HG03378 (cell line): ENCODE data around the gene SIPA1L3.
"Not testable (repeated sequence)": the region's sequence is repeated elsewhere in the genome, so short reads cannot be mapped to it uniquely, and the experiment has no call there.

Experiments used
- ATAC-seq: cut with Tn5 transposase; IDR thresholded peaks from one replicate; pipeline ENCODE4 v1.9.1; 2021; ENCODE audit warnings: mild to moderate bottlenecking, moderate library complexity; ENCODE audit not compliant: unreplicated experiment

The SIPA1L3 gene, protein sequence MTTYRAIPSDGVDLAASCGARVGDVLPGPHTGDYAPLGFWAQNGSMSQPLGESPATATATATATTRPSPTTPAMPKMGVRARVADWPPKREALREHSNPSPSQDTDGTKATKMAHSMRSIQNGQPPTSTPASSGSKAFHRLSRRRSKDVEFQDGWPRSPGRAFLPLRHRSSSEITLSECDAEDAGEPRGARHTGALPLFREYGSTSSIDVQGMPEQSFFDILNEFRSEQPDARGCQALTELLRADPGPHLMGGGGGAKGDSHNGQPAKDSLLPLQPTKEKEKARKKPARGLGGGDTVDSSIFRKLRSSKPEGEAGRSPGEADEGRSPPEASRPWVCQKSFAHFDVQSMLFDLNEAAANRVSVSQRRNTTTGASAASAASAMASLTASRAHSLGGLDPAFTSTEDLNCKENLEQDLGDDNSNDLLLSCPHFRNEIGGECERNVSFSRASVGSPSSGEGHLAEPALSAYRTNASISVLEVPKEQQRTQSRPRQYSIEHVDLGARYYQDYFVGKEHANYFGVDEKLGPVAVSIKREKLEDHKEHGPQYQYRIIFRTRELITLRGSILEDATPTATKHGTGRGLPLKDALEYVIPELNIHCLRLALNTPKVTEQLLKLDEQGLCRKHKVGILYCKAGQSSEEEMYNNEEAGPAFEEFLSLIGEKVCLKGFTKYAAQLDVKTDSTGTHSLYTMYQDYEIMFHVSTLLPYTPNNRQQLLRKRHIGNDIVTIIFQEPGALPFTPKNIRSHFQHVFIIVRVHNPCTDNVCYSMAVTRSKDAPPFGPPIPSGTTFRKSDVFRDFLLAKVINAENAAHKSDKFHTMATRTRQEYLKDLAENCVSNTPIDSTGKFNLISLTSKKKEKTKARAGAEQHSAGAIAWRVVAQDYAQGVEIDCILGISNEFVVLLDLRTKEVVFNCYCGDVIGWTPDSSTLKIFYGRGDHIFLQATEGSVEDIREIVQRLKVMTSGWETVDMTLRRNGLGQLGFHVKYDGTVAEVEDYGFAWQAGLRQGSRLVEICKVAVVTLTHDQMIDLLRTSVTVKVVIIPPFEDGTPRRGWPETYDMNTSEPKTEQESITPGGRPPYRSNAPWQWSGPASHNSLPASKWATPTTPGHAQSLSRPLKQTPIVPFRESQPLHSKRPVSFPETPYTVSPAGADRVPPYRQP (N-terminal part only)

DNA sequence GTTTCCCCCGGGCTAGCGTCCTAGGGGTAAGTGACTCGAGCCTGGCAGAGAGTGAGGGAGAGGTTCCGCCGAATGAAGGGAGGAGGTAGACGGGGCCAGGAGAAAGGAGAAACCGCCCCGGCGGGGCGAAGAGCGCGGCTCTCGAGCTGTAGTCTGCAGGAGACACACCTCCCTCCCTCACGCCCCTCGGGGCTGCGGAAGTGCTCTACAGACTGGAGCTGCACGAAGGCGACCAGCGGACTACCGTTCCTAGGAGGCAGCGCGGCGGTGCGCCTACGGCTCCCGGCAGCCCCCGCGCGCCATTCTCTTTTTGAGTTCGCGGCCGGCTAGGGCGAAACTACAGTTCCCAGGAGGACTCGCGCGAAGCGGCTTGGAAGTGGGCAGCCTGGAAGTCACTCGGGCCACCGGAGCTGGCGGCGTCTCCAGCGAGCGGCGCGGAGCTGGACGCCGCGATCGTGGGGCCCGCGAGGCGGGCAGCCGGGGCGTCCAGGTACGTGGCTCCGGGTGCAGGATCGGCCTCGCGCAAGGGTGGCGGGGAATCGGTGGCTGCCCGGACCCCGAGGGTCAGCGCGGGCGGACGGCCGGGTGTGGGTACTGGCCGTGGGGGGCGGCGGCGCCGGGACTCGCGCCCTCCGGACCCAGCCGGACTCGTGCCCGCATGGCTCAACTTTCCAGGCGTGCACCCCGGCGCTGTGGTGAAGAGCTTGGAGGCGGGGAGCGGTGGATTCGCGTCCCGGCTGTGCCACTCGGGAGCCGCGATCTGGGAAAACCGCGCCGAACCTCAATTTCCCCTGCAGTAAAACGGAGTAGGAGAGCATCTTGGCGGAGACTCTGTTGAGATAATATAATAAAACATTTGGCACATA lies at the start of gene SIPA1L3:
SIPA1L3 (plus strand) TSS at position 340 of the 866 bp plus-strand sequence. CDS start 174,358 bp downstream, outside the sequence.
- ATAC-seq: peak; percentile 64

DNA sequence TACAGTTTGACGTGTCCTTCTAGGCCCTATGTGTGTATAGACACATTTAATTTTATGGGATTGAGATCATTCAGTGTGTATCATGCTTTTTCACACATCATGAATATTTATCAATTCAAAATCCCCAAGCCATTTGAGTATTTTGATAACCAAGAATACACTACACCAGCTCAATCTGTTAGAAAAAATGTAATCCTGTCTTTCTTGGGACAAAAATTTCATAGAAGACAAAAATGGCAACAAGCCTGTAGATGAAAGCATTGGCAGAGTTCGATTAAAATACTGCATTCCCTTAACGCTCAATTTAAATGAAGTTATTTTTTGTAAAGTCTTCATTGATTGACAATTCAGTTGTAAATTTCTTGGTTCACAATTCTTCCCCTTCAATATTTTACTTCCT lies 42.5 kb upstream of the SIPA1L3 start:
- no peak for ATAC-seq

DNA sequence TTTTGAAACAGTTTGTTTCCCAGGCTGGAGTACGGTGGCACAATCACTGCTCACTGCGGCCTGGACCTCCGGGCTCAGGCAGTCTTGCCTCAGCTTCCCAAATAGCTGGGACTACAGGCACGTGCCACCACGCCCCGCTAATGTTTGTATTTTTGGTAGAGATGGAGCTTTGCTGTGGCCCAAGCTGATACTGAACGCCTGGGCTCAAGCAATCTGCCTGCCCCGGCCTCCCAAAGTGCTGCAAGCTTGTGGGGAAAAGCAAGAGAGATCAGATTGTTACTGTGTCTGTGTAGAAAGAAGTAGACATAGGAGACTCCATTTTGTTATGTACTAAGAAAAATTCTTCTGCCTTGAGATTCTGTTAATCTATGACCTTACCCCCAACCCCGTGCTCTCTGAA lies 41.1 kb upstream of the SIPA1L3 start:
- ATAC-seq: not testable (repeated sequence)

DNA sequence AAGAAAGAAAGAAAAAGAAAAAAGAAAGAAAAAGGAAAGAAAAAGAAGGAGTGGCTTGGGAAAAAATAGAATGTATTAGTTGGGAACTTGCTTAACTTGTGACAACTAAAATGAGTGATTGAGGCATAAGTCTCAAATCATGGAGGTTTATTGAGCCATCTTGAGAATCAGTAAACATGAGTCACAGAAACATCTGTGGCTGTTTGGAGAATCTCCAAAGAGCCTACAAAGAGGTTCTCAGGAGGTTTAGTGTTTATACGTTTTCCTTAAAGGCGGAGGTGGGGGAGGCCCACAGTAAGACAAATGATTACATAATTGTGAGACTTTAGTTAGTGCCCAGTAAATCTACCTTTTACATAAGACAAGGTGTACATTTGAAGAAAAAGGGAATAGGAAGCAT lies 39.2 kb upstream of the SIPA1L3 start:
- no peak for ATAC-seq

DNA sequence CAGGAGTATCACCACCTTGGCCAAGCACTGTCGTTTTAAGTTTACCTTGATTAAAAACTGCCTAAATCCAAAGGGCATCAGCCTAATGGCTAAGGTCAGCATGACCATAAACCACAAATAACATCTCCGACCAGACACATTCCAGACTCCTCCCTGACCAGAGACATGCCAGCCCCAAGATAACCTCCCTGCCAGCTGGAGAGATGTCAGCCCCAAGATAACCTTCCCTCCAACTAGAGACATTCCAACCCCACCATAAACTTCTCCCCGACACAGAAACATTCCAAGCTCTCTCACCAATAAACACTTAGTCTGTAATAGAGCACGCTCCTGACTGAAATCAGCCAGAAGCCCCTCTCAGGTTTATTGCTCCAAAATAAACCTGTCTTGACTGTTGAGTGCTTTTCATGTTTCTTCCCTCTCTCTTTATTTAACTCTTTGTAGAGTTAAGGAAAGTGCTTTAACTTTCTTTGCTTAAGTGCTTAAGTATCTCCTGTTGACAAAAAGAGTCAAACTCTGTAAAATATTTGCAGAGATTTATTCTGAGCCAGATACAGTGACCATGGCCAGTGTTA lies 37.2 kb upstream of the SIPA1L3 start:
- ATAC-seq: no peak

DNA sequence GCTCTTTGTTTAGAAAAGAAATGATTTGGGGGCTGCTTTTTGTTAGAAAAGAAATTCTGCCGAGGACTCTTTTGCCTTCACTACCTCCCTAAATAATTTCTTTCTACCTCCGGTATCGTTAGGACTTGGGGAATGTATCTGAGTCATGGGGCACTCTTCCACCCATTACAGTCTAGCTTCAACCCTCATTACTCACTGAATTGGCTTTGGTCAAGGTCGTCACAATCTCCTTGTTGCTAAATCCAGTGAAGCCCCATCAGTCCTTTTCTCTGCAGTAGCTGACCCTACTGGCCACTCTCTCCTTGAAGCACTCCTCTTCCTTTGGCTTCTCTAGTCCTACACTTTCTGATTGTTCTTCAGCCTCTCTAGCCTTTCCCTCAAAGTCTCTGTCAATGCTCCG lies 34.6 kb upstream of the SIPA1L3 start:
- ATAC-seq: no peak

DNA sequence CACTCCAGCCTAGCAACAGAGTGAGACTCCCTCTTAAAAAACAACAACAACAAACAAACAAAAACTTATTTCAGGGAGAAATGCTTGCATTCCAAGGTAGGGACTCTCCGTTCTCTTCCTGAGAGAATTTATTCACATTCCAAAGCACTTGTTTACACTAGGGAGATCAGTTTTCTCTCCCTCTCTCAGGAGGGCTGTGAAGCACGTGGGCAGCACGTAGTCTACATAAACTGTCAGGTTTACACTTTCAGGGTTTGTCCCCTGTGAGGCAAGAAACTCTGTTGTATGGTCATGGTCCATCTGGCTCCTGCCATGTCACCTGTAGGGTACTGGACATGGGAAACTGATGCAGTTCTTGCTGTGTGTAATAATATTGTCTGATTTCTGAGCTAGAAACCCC lies 32.2 kb upstream of the SIPA1L3 start:
- ATAC-seq: no peak

DNA sequence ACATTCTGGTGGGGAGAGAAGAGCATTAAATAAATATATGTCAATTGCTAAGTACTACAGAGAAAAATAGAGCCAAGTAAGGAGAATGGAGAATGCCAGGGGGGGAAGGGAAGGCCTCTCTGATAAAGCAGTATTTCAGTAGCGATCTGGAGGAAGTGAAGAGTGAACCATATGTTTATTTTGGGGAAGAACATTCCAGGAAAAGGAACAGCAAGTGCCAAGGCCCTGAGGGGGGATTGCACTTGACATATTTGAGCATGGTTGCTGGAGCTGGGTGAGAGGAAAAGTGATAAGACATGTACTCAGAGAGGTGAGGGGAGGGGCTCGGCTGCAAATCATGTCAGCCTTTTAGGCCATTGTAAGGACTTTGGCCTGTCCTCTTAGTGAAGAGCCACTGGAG lies 31.0 kb upstream of the SIPA1L3 start:
- no peak for ATAC-seq

DNA sequence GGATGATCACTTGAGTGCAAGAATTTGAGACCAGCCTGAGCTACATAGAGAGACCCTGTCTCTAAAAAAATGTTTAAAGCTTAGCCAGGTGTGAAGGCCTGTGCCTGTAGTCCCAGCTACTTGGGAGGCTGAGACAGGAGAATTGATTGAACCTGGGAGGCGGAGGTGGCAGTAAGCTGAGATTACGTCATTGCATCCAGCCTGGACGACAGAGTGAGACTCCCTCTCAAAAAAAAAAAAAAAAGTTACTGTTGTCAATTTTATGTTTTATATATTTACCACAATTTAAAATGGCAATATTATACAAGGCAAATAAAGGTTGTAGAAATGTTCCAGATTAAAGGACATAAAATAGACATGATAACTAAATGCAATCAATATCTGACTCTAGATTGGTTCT lies 29.9 kb upstream of the SIPA1L3 start:
- no peak for ATAC-seq

DNA sequence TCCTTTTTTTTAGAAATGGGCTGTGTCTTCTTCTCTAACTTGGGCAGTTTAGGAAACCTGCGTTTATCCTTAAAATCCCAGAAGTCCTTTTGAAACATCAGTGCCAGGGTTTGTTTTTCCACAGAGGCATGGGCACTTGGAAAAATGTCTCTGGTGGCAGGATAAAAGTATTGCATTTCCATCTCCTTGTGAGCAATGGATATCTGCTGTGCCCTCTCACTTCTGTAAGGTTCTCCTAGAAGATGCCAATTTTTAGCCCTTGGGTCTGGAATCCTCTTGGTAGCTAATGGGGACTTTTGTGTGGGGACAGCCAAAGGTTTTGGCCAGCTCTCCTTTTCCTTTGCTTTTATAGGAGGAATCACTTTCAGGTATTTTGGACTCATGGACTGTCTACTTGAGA lies 21.6 kb upstream of the SIPA1L3 start:
- no peak for ATAC-seq

DNA sequence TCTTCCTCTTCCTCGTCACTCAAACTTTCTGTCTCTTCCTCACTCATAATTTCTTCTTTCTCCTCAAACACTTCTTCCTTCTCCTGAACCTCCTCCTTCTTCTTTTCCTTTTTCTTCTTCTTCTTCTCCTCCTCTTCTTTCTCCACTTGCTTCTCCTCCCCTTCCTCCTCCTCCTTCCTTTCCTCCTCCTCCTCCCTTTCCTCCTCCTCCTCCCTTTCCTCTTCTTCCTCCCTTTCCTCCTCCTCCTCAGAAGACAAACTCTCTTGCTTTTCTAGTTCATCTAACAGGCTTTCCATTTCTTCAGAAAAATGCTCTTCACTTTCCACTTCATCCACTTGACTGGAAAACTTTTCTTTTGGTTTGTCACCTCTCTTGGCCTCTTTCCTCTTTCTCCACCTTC lies 20.4 kb upstream of the SIPA1L3 start:
- ATAC-seq: no peak

DNA sequence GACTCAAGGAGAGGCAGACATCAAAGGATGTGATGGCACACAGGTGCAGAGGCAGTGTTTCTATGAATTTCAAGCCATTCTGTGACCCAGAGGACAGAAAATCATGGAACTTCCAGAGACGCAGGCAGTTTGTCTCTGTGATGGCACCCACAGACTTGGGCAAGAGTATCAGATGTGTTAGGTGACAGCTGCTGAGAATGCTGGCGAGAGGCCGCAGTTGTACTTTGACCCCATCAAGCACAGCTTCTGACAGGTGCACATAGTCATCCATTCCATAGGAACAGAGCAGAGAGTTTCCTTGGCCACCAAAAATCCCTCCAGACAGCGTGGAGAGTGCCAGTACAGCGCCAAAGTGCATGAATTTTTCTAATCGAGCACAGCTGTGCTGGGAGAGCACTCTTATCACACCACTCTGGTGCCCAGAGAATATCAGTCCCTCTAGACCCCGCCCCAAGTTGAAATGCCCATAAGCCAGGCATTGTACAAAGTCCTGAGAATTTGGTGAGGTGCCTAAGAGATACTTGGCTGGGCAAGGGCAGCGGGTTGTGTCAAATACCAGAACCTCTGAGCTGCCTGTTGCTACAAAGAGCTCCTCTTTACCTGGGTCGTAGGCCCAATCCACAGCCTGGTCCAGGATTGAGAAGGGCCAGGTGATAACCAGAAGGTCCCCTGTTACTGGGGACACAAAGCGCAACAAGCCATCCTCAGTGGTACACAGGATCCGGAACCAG lies 13.0 kb upstream of the SIPA1L3 start:
- ATAC-seq: no peak

DNA sequence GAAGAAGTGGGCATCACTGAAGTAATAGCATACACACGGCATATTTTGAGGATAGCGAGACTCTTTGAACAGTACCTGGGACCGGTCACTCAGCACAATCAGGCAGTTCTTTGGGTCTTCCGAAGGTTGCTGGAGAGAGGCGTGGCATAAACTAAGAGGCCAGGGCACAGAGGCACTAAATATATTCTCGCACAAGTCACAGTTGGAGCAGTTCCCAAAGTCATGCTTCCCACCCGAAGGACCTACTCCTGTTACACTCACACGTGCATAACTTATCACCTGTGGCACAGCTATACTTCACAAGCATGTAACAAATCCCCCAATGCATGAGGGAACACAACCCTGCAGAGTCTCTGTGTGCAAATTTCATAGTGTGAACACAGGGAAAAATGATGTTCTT lies 10.8 kb upstream of the SIPA1L3 start:
- ATAC-seq: no peak

DNA sequence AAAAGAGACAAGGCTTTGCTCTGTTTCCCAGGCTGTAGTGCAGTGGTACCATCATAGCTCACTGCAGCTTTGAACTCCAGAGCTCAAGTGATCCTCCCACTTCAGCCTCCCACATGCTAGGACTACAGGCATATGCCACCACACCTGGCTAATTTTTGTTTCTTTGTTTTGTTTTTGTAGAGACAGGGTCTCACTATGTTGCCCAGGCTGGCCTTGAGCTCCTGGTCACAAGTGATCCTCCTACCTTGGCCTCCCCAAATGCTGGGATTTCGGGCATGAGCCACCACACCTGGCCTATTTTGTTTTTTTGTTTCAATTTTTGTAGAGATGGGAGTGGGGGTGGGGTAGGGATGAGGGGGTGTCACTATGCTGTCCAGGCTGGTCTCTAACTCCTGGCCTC lies 7.6 kb upstream of the SIPA1L3 start:
- ATAC-seq: no peak

DNA sequence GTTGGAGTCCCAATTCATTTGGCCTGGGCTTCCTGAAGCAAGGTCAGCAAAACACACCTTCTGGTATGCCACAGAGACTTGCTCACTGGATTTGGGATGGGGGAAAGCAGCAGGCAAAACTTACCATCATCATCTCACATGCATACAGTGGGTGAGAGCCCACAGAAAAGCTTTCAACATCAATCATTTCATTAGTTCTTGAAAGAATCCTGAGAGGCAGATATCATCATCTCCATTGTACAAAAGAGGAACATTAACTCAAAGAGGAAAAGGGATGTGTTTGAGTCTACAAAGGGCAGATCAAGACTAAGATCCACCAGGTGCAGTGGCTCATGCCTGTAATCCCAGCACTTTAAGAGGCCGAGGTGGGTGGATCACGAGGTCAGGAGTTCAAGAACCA lies 7.0 kb upstream of the SIPA1L3 start:
- no peak for ATAC-seq

DNA sequence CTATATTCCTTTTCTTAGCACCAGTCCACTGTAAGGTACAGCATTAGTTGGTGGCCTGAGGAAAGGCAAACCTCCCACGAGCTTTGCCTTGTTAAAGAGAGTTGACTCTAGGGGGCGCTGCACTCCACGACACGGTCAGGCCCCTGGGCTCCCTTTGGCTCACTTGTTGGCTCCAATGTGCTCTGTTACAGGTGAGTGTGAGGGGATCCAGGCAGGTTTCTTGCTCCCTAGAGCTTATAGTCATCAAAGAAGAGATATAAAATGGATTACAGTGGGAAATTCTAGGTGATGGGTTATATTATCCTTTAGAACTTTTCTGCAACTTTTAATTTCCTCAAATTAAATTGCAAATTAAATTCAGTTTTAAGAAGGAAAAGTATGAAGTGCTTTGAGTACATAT lies 4.3 kb upstream of the SIPA1L3 start:
- no peak for ATAC-seq

DNA sequence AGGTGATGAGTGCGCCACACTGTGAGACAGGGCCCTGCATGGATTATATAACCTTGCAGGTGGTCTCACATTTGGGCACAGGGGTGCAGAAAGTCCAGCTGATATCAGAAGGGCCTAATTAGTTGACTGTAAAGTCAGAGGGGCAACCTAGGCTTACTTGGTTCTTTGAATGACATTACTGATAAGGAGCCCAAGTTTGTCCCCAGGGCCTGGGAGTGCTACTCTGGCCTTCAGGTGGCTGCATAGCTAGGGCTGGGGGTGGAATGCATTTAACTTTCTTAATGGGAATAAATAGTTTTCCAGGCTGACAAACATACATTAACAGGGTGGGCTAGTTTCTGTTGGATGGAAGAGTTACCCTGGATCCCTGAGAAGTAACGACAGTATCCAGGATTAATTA lies 3.9 kb upstream of the SIPA1L3 start:
- no peak for ATAC-seq

DNA sequence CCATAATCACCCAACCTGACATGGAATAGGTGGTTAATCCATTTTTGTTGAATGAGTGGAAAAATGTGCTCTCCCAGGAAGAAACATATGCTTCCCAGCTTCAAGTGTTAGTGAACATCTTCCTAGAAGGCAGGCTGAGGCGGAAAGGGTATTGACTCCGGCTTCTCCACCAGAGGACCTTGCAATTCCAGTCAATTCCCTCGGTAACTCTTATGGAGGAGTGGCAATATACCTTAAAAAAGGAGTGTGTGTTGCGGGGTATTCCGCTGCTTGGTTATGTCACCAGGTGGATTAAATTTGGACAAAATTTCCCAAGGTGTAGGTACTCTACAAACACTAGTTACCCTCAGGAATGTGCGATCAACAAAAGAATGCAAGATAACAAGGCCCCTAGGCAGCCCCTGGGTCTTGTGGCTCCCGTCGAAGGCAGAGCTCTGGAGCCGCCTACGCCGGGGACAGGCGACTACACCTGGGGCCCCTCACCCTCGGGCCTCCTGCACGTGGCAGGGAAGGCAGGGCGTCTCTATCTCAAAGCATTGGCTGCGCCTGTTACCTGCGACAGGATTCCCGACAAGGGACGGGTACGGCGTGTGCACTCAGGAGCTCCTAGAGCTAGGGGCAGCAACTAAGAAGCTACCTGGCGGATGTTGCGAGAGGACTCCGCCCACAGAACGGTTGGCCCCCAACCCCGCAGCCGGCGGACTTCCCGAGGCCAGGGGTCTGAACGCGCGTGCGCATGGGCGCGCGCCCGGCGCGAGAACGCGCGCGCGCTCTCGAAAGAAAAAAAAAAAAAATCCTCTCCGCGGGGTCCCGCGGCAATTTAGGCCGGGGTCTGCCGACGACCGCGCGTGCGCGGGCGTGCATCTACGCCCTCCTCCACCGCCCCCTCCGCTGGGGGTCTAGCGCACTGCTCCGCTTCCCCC lies 801 bp upstream of the SIPA1L3 start, which contains the start of gene WDR87:
WDR87 (minus strand) TSS at position 649 of the 923 bp plus-strand sequence. CDS start 8,355 bp downstream, outside the sequence.
- no peak for ATAC-seq
